IMR-90 (cell line): ENCODE measurements around the gene PAX8. TPM values are rescaled to one million over a fixed set of nuclear protein-coding genes. Genes with fewer than 3 reads are reported as not detected.

ENCODE experiments used
- ATAC-seq: fragments of 200-7000 bp; cut with Tn5 transposase; 2 replicates; pipeline ENCODE4 v1.9.1; 2020; ENCODE audit warnings: low read depth, mild to moderate bottlenecking, moderate library complexity
- BruUV-seq: library from RNA; stranded (reverse); fragments of 400-500 nt; replicated peaks from 2 replicates; lab custom pipeline; 2021; lab: Mats Ljungman, UMichigan
- CTCF ChIA-PET: fragments of 300-600 bp; formaldehyde crosslinking; extraction: SDS; loops from one replicate; lab custom pipeline; 2021; ENCODE audit warnings: antibody characterized with exemption; lab: Yijun Ruan, JAX
- POLR2A ChIA-PET: fragments of 300-600 bp; sonication (Branson Sonifier 250); formaldehyde crosslinking; loops from one replicate; lab custom pipeline; 2022; ENCODE audit warnings: antibody characterized with exemption; ENCODE audit not compliant: unreplicated experiment; lab: Charles Lee
- DNase-seq: peaks from one replicate; pipeline ENCODE4 v3.0.0; 2013
- H2AFZ ChIP-seq: replicated peaks from 2 replicates; pipeline ENCODE3; 2013; ENCODE audit warnings: low read length, mild to moderate bottlenecking; ENCODE audit not compliant: poor library complexity
- H2AK5ac ChIP-seq: 2 replicates; pipeline ENCODE4 v1.6.1; 2013; ENCODE audit warnings: low read depth, low read length, inconsistent platforms
- H2AK9ac ChIP-seq: replicated peaks from 2 replicates; pipeline ENCODE3; 2013; ENCODE audit warnings: mild to moderate bottlenecking, low read depth, low read length, moderate library complexity; ENCODE audit not compliant: poor library complexity
- H2BK120ac ChIP-seq: 2 replicates; pipeline ENCODE4 v1.6.1; 2013; ENCODE audit warnings: low read depth, low read length, inconsistent platforms
- H2BK15ac ChIP-seq: 3 replicates; pipeline ENCODE4 v1.6.1; 2013; ENCODE audit warnings: low read depth, low read length, inconsistent platforms
- H2BK20ac ChIP-seq: 2 replicates; pipeline ENCODE4 v1.6.1; 2013; ENCODE audit warnings: low read depth, mild to moderate bottlenecking, inconsistent platforms, low read length, moderate library complexity
- H2BK5ac ChIP-seq: 2 replicates; pipeline ENCODE4 v1.6.1; 2013; ENCODE audit warnings: mild to moderate bottlenecking, low read depth, low read length, inconsistent platforms; ENCODE audit not compliant: poor library complexity, severe bottlenecking
- H3K14ac ChIP-seq: replicated peaks from 2 replicates; pipeline ENCODE4 v1.6.1; 2013; ENCODE audit warnings: low read depth, low read length, inconsistent platforms
- H3K18ac ChIP-seq: 2 replicates; pipeline ENCODE4 v1.6.1; 2013; ENCODE audit warnings: low read depth, low read length, control low read depth
- H3K23ac ChIP-seq: 2 replicates; pipeline ENCODE4 v1.6.1; 2013; ENCODE audit warnings: low read depth, low read length, inconsistent platforms
- H3K27ac ChIP-seq: 2 replicates; pipeline ENCODE4 v1.5.1; 2013; ENCODE audit warnings: mild to moderate bottlenecking, control low read depth, low read length; ENCODE audit not compliant: insufficient read depth
- H3K27me3 ChIP-seq: 2 replicates; pipeline ENCODE4 v1.6.1; 2013; ENCODE audit warnings: low read length; ENCODE audit not compliant: control insufficient read depth, insufficient read depth
- H3K36me3 ChIP-seq: 2 replicates; pipeline ENCODE4 v1.6.1; 2013; ENCODE audit warnings: low read length, mixed read lengths; ENCODE audit not compliant: control insufficient read depth, insufficient read depth
- H3K4ac ChIP-seq: 2 replicates; pipeline ENCODE4 v1.6.1; 2013; ENCODE audit warnings: low read depth, low read length, inconsistent platforms
- H3K4me1 ChIP-seq: 2 replicates; pipeline ENCODE4 v1.6.1; 2013; ENCODE audit warnings: low read length, mixed read lengths; ENCODE audit not compliant: control insufficient read depth, insufficient read depth
- H3K4me2 ChIP-seq: 2 replicates; pipeline ENCODE4 v1.6.1; 2013; ENCODE audit warnings: low read depth, mild to moderate bottlenecking, control low read depth, low read length, moderate library complexity
- H3K4me3 ChIP-seq: 2 replicates; pipeline ENCODE4 v1.5.1; 2013; ENCODE audit warnings: low read depth, mild to moderate bottlenecking, control low read depth, low read length, moderate library complexity; ENCODE audit not compliant: insufficient read depth
- H3K56ac ChIP-seq: 2 replicates; pipeline ENCODE4 v1.6.1; 2013; ENCODE audit warnings: low read length, inconsistent platforms; ENCODE audit not compliant: insufficient read depth; ENCODE audit errors: extremely low read depth
- H3K79me1 ChIP-seq, 2 experiments: 2 replicates each; pipeline ENCODE4 v1.6.1; 2013; ENCODE audit warnings: low read length in 2 of 2, inconsistent platforms in 1 of 2, low read depth in 1 of 2
- H3K9ac ChIP-seq: 2 replicates; pipeline ENCODE4 v1.6.1; 2013; ENCODE audit warnings: low read depth, low read length, control low read depth
- H3K9me1 ChIP-seq: 2 replicates; pipeline ENCODE4 v1.6.1; 2013; ENCODE audit warnings: low read length, inconsistent platforms; ENCODE audit not compliant: insufficient read depth
- H3K9me3 ChIP-seq: 2 replicates; pipeline ENCODE4 v1.6.1; 2013; ENCODE audit warnings: low read length; ENCODE audit not compliant: control insufficient read depth, insufficient read depth
- H4K20me1 ChIP-seq: 2 replicates; pipeline ENCODE4 v1.6.1; 2013; ENCODE audit warnings: low read length, inconsistent platforms; ENCODE audit not compliant: insufficient read depth
- H4K5ac ChIP-seq: 2 replicates; pipeline ENCODE4 v1.6.1; 2013; ENCODE audit warnings: mild to moderate bottlenecking, low read depth, low read length, control low read depth
- H4K8ac ChIP-seq, 2 experiments: 2 replicates each; pipeline ENCODE4 v1.6.1; 2013; ENCODE audit warnings: low read depth in 2 of 2, low read length in 2 of 2, control low read depth in 1 of 2, inconsistent platforms in 1 of 2
- H4K91ac ChIP-seq: 2 replicates; pipeline ENCODE4 v1.6.1; 2013; ENCODE audit warnings: low read depth, low read length, inconsistent platforms; ENCODE audit not compliant: insufficient read depth
- CEBPB ChIP-seq: IDR thresholded peaks from 2 replicates; pipeline ENCODE4 v1.6.1; 2012; ENCODE audit warnings: low read depth, low read length, improper control_type of control experiment
- CTCF ChIP-seq: conservative IDR thresholded peaks from 2 replicates; pipeline ENCODE4 v1.5.1; 2012; ENCODE audit warnings: mild to moderate bottlenecking, low read depth, low read length, improper control_type of control experiment
- ELK1 ChIP-seq: fragments of 150-350 bp; IDR thresholded peaks from 2 replicates; pipeline ENCODE4 v1.6.1; 2016; ENCODE audit warnings: low read depth, mild to moderate bottlenecking, low read length, moderate library complexity, borderline replicate concordance
- MAZ ChIP-seq: IDR thresholded peaks from 2 replicates; pipeline ENCODE4 v1.6.1; 2012; ENCODE audit warnings: low read depth, mild to moderate bottlenecking, low read length, improper control_type of control experiment, moderate library complexity, borderline replicate concordance
- MXI1 ChIP-seq: IDR thresholded peaks from 2 replicates; pipeline ENCODE4 v1.6.1; 2012; ENCODE audit warnings: low read depth, mild to moderate bottlenecking, low read length, moderate library complexity, borderline replicate concordance
- NFE2L2 ChIP-seq: fragments of 150-350 bp; IDR thresholded peaks from 2 replicates; pipeline ENCODE4 v1.6.1; 2016; ENCODE audit warnings: low read depth, mild to moderate bottlenecking, low read length
- POLR2A ChIP-seq: IDR thresholded peaks from 2 replicates; pipeline ENCODE4 v1.6.1; 2012; ENCODE audit warnings: mild to moderate bottlenecking, low read depth, low read length
- SMC3 ChIP-seq: fragments of 150-350 bp; IDR thresholded peaks from 2 replicates; pipeline ENCODE4 v1.6.1; 2016; ENCODE audit warnings: low read depth, mild to moderate bottlenecking, antibody characterized with exemption, low read length, moderate library complexity
- WGBS, 2 experiments: methylation state at CpG; one replicate each; pipeline versions ENCODE4 v1.1.5 to v1.1.7; 2013; ENCODE audit warnings: missing lambda C conversion rate in 2 of 2; ENCODE audit not compliant: insufficient read length in 1 of 2; ENCODE audit errors: extremely low coverage in 2 of 2; 5-methylcytosine and 5-hydroxymethylcytosine counted together
- dilution Hi-C: fragments of 300-500 bp; cut with HindIII; formaldehyde crosslinking; loops from one replicate; pipeline ENCODE4 v1.14.3; 2018; ENCODE audit warnings: low sequenced_read_pairs; ENCODE audit not compliant: unreplicated experiment
- in situ Hi-C: fragments of 300-500 bp; cut with MboI; formaldehyde crosslinking; loops from 3 replicates; pipeline ENCODE4 v1.14.3; 2019; ENCODE audit warnings: low sequenced_read_pairs, inconsistent platforms, mixed read lengths
- intact Hi-C: fragments of 100-400 bp; cut with micrococcal nuclease; formaldehyde crosslinking; loops from 2 replicates; pipeline ENCODE4 v1.10.0; 2022
- polyA plus RNA-seq, 3 experiments: library from polyadenylated mRNA; depleted of rRNA; stranded (reverse); fragments of >200 nt; gene quantifications; 2 replicates each; pipeline ENCODE4 v1.2.3, GENCODE V29; 2012; ENCODE audit warnings: low replicate concordance in 1 of 3
- total RNA-seq: library from RNA; depleted of rRNA; stranded (reverse); fragments of >200 nt; gene quantifications from 2 replicates; pipeline ENCODE4 v1.2.3, GENCODE V29; 2012

Gene PAX8
- total and polyA plus RNA-seq, 2 of the 4 experiments (the other 2 are of a cell fraction) = 0.18 to 1.5 TPM

GRCh38 chr2:113233593-113234550, 44.8 kb downstream of the PAX8 start:
- H4K20me1 ChIP-seq = no peaks in the 10 kb centered on the region
- peak overlapping the region; percentile 59 for H2AK9ac ChIP-seq
- no TSS peak for BruUV-seq
- ChIA-PET POLR2A (no interaction called here), CTCF (interaction anchor here (1.0 kb wide), 1 partner anchor 59 kb away, joined by 3 read pairs; no protein-coding TSS in a partner anchor)
- H3K4ac ChIP-seq = no peak overlapping the region
- H4K5ac ChIP-seq = no peak overlapping the region
- no peaks in the 10 kb centered on the region for H3K4me1 ChIP-seq
- no peak overlapping the region for H3K14ac ChIP-seq
- H3K23ac ChIP-seq = no peak overlapping the region
- H3K56ac ChIP-seq = no peak overlapping the region
- TF ChIP-seq CTCF (0 out of 2 replicates have a peak, but pooled peaks have one; percentile 8), MAZ (no peak), SMC3 (no peak), CEBPB (no peak), POLR2A (no peak), ELK1 (no peak), MXI1 (no peak), NFE2L2 (no peak)
- WGBS, 2 experiments = 95% methylated on average over 4 of the region's 9 CpGs; no CpG with 5 or more reads in 1 of the 2 experiments
- no peak overlapping the region for H3K4me3 ChIP-seq
- H2BK15ac ChIP-seq = no peak overlapping the region
- no peak overlapping the region for H3K9ac ChIP-seq
- no peak overlapping the region for H4K91ac ChIP-seq
- no peak overlapping the region for H3K27ac ChIP-seq
- DNase-seq (peak; percentile 47), ATAC-seq (peak; percentile 68)
- no peak overlapping the region for H3K4me2 ChIP-seq
- dilution Hi-C loops = no loop called here
- H2AFZ ChIP-seq = peak overlapping the region; percentile 70
- no peak overlapping the region for H2BK120ac ChIP-seq
- no peaks in the 10 kb centered on the region for H3K9me3 ChIP-seq
- in situ Hi-C loops = no loop called here
- H3K79me1 ChIP-seq = 0 out of 4 replicates have a peak, but pooled peaks cover 0 to 3% of the 10 kb centered on the region in 2 experiments
- H2AK5ac ChIP-seq = no peak overlapping the region
- no peaks in the 10 kb centered on the region; the same call in 1 of the 2 replicates for H3K9me1 ChIP-seq
- H4K8ac ChIP-seq = no peak overlapping the region
- H3K27me3 ChIP-seq = no peaks in the 10 kb centered on the region
- no peak overlapping the region for H2BK20ac ChIP-seq
- no peak overlapping the region for H3K18ac ChIP-seq
- H3K36me3 ChIP-seq = peaks cover 2% of the 10 kb centered on the region; the same call in 1 of the 2 replicates
- no peak overlapping the region for H2BK5ac ChIP-seq
- intact Hi-C loops = no loop called here
